ENCODE measurements around the gene CX3CR1.

Gene CX3CR1

GRCh38 chr3:39272191-39272590 lies 7.6 kb downstream of the CX3CR1 start:
- H3K4me1 Mint-ChIP-seq (ENCODE audit: low read depth in 2 of 2) = peaks cover 62 to 77% of the 10 kb centered on the region in 2 donors
- no peak for DNase-seq

GRCh38 chr3:39271363-39271914 lies 8.4 kb downstream of the CX3CR1 start:
- no peaks in the 10 kb centered on the region for H3K27me3 Mint-ChIP-seq
- H3K36me3 Mint-ChIP-seq (ENCODE audit: insufficient read depth) = peaks cover 36% of the 10 kb centered on the region
- H3K4me1 Mint-ChIP-seq (ENCODE audit: low read depth in 2 of 2) = peaks cover 57 to 74% of the 10 kb centered on the region in 2 donors
- DNase-seq (no peak), ATAC-seq (replicated peaks) (peak; percentile 6)
- H3K9me3 Mint-ChIP-seq = no peaks in the 10 kb centered on the region
- H3K27ac Mint-ChIP-seq = peak overlapping the region; percentile 41 to 94
- peak overlapping the region; percentile 61 to 99 for H3K4me3 Mint-ChIP-seq

More at GRCh38 chr3:39272191-39272590, 7.6 kb downstream of the CX3CR1 start:
- Mint-ChIP-seq H3K36me3 (ENCODE audit: insufficient read depth) (peaks cover 36% of the 10 kb centered on the region), H3K9me3 (no peaks in the 10 kb centered on the region), H3K27me3 (no peaks in the 10 kb centered on the region), H3K4me3 (peak overlapping the region; percentile 61 to 99), H3K27ac (peak overlapping the region; percentile 41 to 69)
- no peak for ATAC-seq (replicated peaks)

- ATAC-seq (replicated peaks) (no peak), DNase-seq (no peak)
- H3K27me3 Mint-ChIP-seq = no peaks in the 10 kb centered on the region
- H3K4me3 Mint-ChIP-seq = peak overlapping the region; percentile 25 to 72
- H3K27ac Mint-ChIP-seq = peak overlapping the region; percentile 93 to 94
- peaks cover 3 to 7% of the 10 kb centered on the region in 2 donors for H3K9me3 Mint-ChIP-seq
- peaks cover 60 to 77% of the 10 kb centered on the region in 2 donors for H3K4me1 Mint-ChIP-seq (ENCODE audit: low read depth in 2 of 2)
- H3K36me3 Mint-ChIP-seq (ENCODE audit: insufficient read depth) = peaks cover 37% of the 10 kb centered on the region
These were observed 10.3 kb downstream of the CX3CR1 start for GRCh38 chr3:39269528-39269927.

GRCh38 chr3:39268549-39268900 lies 11.3 kb downstream of the CX3CR1 start:
- peaks cover 27% of the 10 kb centered on the region for H3K36me3 Mint-ChIP-seq (ENCODE audit: insufficient read depth)
- H3K4me3 Mint-ChIP-seq = peak overlapping the region; percentile 72 to 76
- H3K27me3 Mint-ChIP-seq = no peaks in the 10 kb centered on the region
- H3K9me3 Mint-ChIP-seq = peaks cover 3 to 7% of the 10 kb centered on the region in 2 donors
- peak overlapping the region; percentile 93 to 94 for H3K27ac Mint-ChIP-seq
- DNase-seq (no peak), ATAC-seq (replicated peaks) (no peak)
- H3K4me1 Mint-ChIP-seq (ENCODE audit: low read depth in 2 of 2) = peaks cover 61 to 81% of the 10 kb centered on the region in 2 donors

- Mint-ChIP-seq H3K9me3 (peaks cover 3 to 7% of the 10 kb centered on the region in 2 donors), H3K27me3 (no peaks in the 10 kb centered on the region), H3K27ac (peak overlapping the region; percentile 93 to 94), H3K4me3 (peak overlapping the region; percentile 72 to 76), H3K36me3 (ENCODE audit: insufficient read depth) (peaks cover 30% of the 10 kb centered on the region), H3K4me1 (ENCODE audit: low read depth in 2 of 2) (peaks cover 67 to 87% of the 10 kb centered on the region in 2 donors)
- DNase-seq (peak; percentile 77 to 82 (median 78)), ATAC-seq (replicated peaks) (peak; percentile 95)
These were observed 11.9 kb downstream of the CX3CR1 start for GRCh38 chr3:39267631-39268548.

GRCh38 chr3:39264053-39264452 lies 15.8 kb downstream of the CX3CR1 start:
- H3K27me3 Mint-ChIP-seq = no peaks in the 10 kb centered on the region
- peaks cover 25% of the 10 kb centered on the region for H3K36me3 Mint-ChIP-seq (ENCODE audit: insufficient read depth)
- peak overlapping the region; percentile 87 to 88 for H3K27ac Mint-ChIP-seq

GRCh38 chr3:39263576-39263975 lies 16.3 kb downstream of the CX3CR1 start:
- no peaks in the 10 kb centered on the region for H3K27me3 Mint-ChIP-seq
- peak overlapping the region; percentile 87 to 88 for H3K27ac Mint-ChIP-seq
- peaks cover 3 to 7% of the 10 kb centered on the region in 2 donors for H3K9me3 Mint-ChIP-seq
- H3K4me3 Mint-ChIP-seq = peak overlapping the region; percentile 47 to 62
- H3K4me1 Mint-ChIP-seq (ENCODE audit: low read depth in 2 of 2) = peaks cover 66 to 80% of the 10 kb centered on the region in 2 donors
- no peak for ATAC-seq (replicated peaks)
- H3K36me3 Mint-ChIP-seq (ENCODE audit: insufficient read depth) = peaks cover 25% of the 10 kb centered on the region
- no peak for DNase-seq

More at GRCh38 chr3:39264053-39264452, 15.8 kb downstream of the CX3CR1 start:
- Mint-ChIP-seq H3K4me3 (peak overlapping the region; percentile 47 to 62), H3K4me1 (ENCODE audit: low read depth in 2 of 2) (peaks cover 64 to 80% of the 10 kb centered on the region in 2 donors), H3K9me3 (peaks cover 3 to 7% of the 10 kb centered on the region in 2 donors)
- no peak for ATAC-seq (replicated peaks)
- DNase-seq = no peak

- peaks cover 61 to 78% of the 10 kb centered on the region in 2 donors for H3K4me1 Mint-ChIP-seq (ENCODE audit: low read depth in 2 of 2)
- peak overlapping the region; percentile 47 to 62 for H3K4me3 Mint-ChIP-seq
These were observed 17.0 kb downstream of the CX3CR1 start for GRCh38 chr3:39262846-39263245.

GRCh38 chr3:39261726-39262125 lies 18.1 kb downstream of the CX3CR1 start:
- peaks cover 65 to 81% of the 10 kb centered on the region in 2 donors for H3K4me1 Mint-ChIP-seq (ENCODE audit: low read depth in 2 of 2)
- no peaks in the 10 kb centered on the region for H3K27me3 Mint-ChIP-seq
- ATAC-seq (replicated peaks) = no peak
- peaks cover 3 to 7% of the 10 kb centered on the region in 2 donors for H3K9me3 Mint-ChIP-seq
- H3K36me3 Mint-ChIP-seq (ENCODE audit: insufficient read depth) = peaks cover 18% of the 10 kb centered on the region
- no peak for DNase-seq
- H3K4me3 Mint-ChIP-seq = no peak overlapping the region
- H3K27ac Mint-ChIP-seq = peak overlapping the region; percentile 87 to 88

More at GRCh38 chr3:39262846-39263245, 17.0 kb downstream of the CX3CR1 start:
- Mint-ChIP-seq H3K27me3 (no peaks in the 10 kb centered on the region), H3K27ac (peak overlapping the region; percentile 87 to 88), H3K36me3 (ENCODE audit: insufficient read depth) (peaks cover 21% of the 10 kb centered on the region), H3K9me3 (peaks cover 3 to 7% of the 10 kb centered on the region in 2 donors)
- DNase-seq (no peak), ATAC-seq (replicated peaks) (peak; percentile 3)

GRCh38 chr3:39260957-39261356 lies 18.9 kb downstream of the CX3CR1 start:
- DNase-seq (peak in 2 of 3 experiments; percentile 44 to 49), ATAC-seq (replicated peaks) (peak; percentile 93)
- Mint-ChIP-seq H3K36me3 (ENCODE audit: insufficient read depth) (peaks cover 14% of the 10 kb centered on the region), H3K4me1 (ENCODE audit: low read depth in 2 of 2) (peaks cover 61 to 82% of the 10 kb centered on the region in 2 donors), H3K4me3 (peak overlapping the region; percentile 46 to 61), H3K9me3 (peaks cover 3 to 7% of the 10 kb centered on the region in 2 donors), H3K27ac (peak overlapping the region; percentile 88 to 94), H3K27me3 (no peaks in the 10 kb centered on the region)

- H3K4me3 Mint-ChIP-seq = no peak overlapping the region
- ATAC-seq (replicated peaks) (no peak), DNase-seq (no peak)
- H3K27ac Mint-ChIP-seq = peak overlapping the region; percentile 88 to 94
- peaks cover 8% of the 10 kb centered on the region for H3K36me3 Mint-ChIP-seq (ENCODE audit: insufficient read depth)
- H3K27me3 Mint-ChIP-seq = no peaks in the 10 kb centered on the region
- peaks cover 0 to under 1% of the 10 kb centered on the region in 2 donors for H3K9me3 Mint-ChIP-seq
- H3K4me1 Mint-ChIP-seq (ENCODE audit: low read depth in 2 of 2) = peaks cover 61 to 82% of the 10 kb centered on the region in 2 donors
These were observed 19.5 kb downstream of the CX3CR1 start for GRCh38 chr3:39260318-39260717.

GRCh38 chr3:39255503-39256325 lies 24.1 kb downstream of the CX3CR1 start:
- DNase-seq = no peak
- ATAC-seq (replicated peaks) = peak; percentile 69
- peaks cover 50 to 55% of the 10 kb centered on the region in 2 donors for H3K4me1 Mint-ChIP-seq (ENCODE audit: low read depth in 2 of 2)

More at GRCh38 chr3:39255503-39256325, 24.1 kb downstream of the CX3CR1 start:
- Mint-ChIP-seq H3K4me3 (peak overlapping the region; percentile 63), H3K9me3 (no peaks in the 10 kb centered on the region), H3K36me3 (ENCODE audit: insufficient read depth) (no peaks in the 10 kb centered on the region), H3K27ac (peak overlapping the region; percentile 63 to 83), H3K27me3 (no peaks in the 10 kb centered on the region)

Measured in effector memory CD8-positive, alpha-beta T cell (primary cell).